Suprapubic skin (tissue), 4 donors: ENCODE results near the gene SERINC5. TPM values are rescaled to one million over a fixed set of nuclear protein-coding genes. Genes with fewer than 3 reads are reported as not detected.

Source experiments
- DNase-seq, 2 donors: peaks; one replicate each; pipeline ENCODE4 v3.0.0-alpha.2; 2019; ENCODE audit warnings: low spot score in 2 of 2
- H3K27ac ChIP-seq: fragments of 200-600 bp; sonication (generic); one replicate; pipeline ENCODE4 v1.5.1; 2019
- H3K27me3 ChIP-seq: fragments of 200-600 bp; sonication (generic); one replicate; pipeline ENCODE4 v1.5.1; 2019
- H3K36me3 ChIP-seq: fragments of 200-600 bp; sonication (generic); one replicate; pipeline ENCODE4 v1.5.1; 2019
- H3K4me1 ChIP-seq: fragments of 200-600 bp; sonication (generic); one replicate; pipeline ENCODE4 v1.5.1; 2019
- H3K4me3 ChIP-seq: fragments of 200-600 bp; sonication (generic); one replicate; pipeline ENCODE4 v1.5.1; 2019; ENCODE audit warnings: mild to moderate bottlenecking
- H3K9me3 ChIP-seq: fragments of 200-600 bp; sonication (generic); one replicate; pipeline ENCODE4 v1.5.1; 2019
- CTCF ChIP-seq, 2 donors: fragments of 200-600 bp in 1 of 2; fragments of 450-650 bp in 1 of 2; sonication (generic) in 1 of 2; IDR thresholded peaks; one replicate each; pipeline ENCODE4 v1.5.1; 2016 to 2019; ENCODE audit warnings: antibody characterized with exemption in 2 of 2, mild to moderate bottlenecking in 1 of 2, moderate library complexity in 1 of 2
- EP300 ChIP-seq: sonication (generic); formaldehyde crosslinking; IDR thresholded peaks from one replicate; pipeline ENCODE4 v1.6.1; 2017; ENCODE audit warnings: antibody characterized with exemption
- POLR2A ChIP-seq, 2 donors: fragments of 450-650 bp; IDR thresholded peaks; one replicate each; pipeline ENCODE4 v1.6.1; 2017; ENCODE audit warnings: antibody characterized with exemption in 2 of 2, mild to moderate bottlenecking in 2 of 2, moderate library complexity in 2 of 2
- POLR2AphosphoS5 ChIP-seq, 3 donors: sonication (generic); formaldehyde crosslinking; IDR thresholded peaks; one replicate each; pipeline ENCODE4 v1.6.1; 2017; ENCODE audit warnings: antibody characterized with exemption in 3 of 3
- WGBS: methylation state at CpG from one replicate; pipeline ENCODE4 v1.1.5; 2018; 5-methylcytosine and 5-hydroxymethylcytosine counted together
- total RNA-seq, 4 donors: library from RNA; depleted of rRNA; stranded (reverse); fragments of >200 nt; gene quantifications; one replicate each; pipeline ENCODE4 v1.1.0, GENCODE V29; 2016

SERINC5 gene
- total RNA-seq, 4 donors from 2014 or later, result 53.8 to 68.8 (median 62.5) TPM

- H3K9me3 ChIP-seq, result no peaks in the 10 kb centered on the region
- DNase-seq, result no peak
- TF ChIP-seq EP300, result no peak
- TF ChIP-seq CTCF (IDR thresholded peaks at IDR 0.05), result no peak
- TF ChIP-seq POLR2AphosphoS5 (IDR thresholded peaks at IDR 0.05), result no peak
- TF ChIP-seq POLR2A (IDR thresholded peaks at IDR 0.05), result no peak
- no peak overlapping the region for H3K27ac ChIP-seq
- H3K27me3 ChIP-seq, result no peaks in the 10 kb centered on the region
- H3K4me3 ChIP-seq, result no peak overlapping the region
- H3K36me3 ChIP-seq, result peaks cover 51% of the 10 kb centered on the region
- WGBS, result 89% methylated on average over 9 of the region's 9 CpGs
- no peaks in the 10 kb centered on the region for H3K4me1 ChIP-seq
Observed at GRCh38 chr5:80172067-80172695, 83.7 kb downstream of the SERINC5 start.

- TF ChIP-seq EP300, result no peak
- no peak for TF ChIP-seq POLR2AphosphoS5 (IDR thresholded peaks at IDR 0.05)
- TF ChIP-seq POLR2A (IDR thresholded peaks at IDR 0.05), result no peak
- no peak for TF ChIP-seq CTCF (IDR thresholded peaks at IDR 0.05)
- 83% methylated on average over 2 of the region's 2 CpGs for WGBS
Observed at GRCh38 chr5:80170117-80170535, 85.7 kb downstream of the SERINC5 start.

GRCh38 chr5:80168388-80169028, 87.3 kb downstream of the SERINC5 start:
- no peaks in the 10 kb centered on the region for H3K27me3 ChIP-seq
- WGBS, result 87% methylated on average over 8 of the region's 8 CpGs
- no peak overlapping the region for H3K4me3 ChIP-seq
- H3K4me1 ChIP-seq, result no peaks in the 10 kb centered on the region
- no peak for DNase-seq
- no peak overlapping the region for H3K27ac ChIP-seq
- H3K9me3 ChIP-seq, result no peaks in the 10 kb centered on the region
- H3K36me3 ChIP-seq, result peaks cover 45% of the 10 kb centered on the region
- no peak for TF ChIP-seq CTCF (IDR thresholded peaks at IDR 0.05)
- TF ChIP-seq POLR2A (IDR thresholded peaks at IDR 0.05), result no peak
- TF ChIP-seq EP300, result no peak
- TF ChIP-seq POLR2AphosphoS5 (IDR thresholded peaks at IDR 0.05), result no peak

More at GRCh38 chr5:80170117-80170535, 85.7 kb downstream of the SERINC5 start:
- Histone ChIP-seq H3K4me1 (no peaks in the 10 kb centered on the region), H3K36me3 (peaks cover 52% of the 10 kb centered on the region), H3K4me3 (no peak overlapping the region), H3K27ac (no peak overlapping the region), H3K27me3 (no peaks in the 10 kb centered on the region), H3K9me3 (no peaks in the 10 kb centered on the region)
- DNase-seq, result no peak

- 81% methylated on average over 3 of the region's 3 CpGs for WGBS
- Histone ChIP-seq H3K27ac (no peak overlapping the region), H3K36me3 (peaks cover 54% of the 10 kb centered on the region), H3K9me3 (no peaks in the 10 kb centered on the region), H3K4me3 (no peak overlapping the region), H3K27me3 (no peaks in the 10 kb centered on the region), H3K4me1 (no peaks in the 10 kb centered on the region)
- TF ChIP-seq POLR2A (IDR thresholded peaks at IDR 0.05) (no peak), POLR2AphosphoS5 (IDR thresholded peaks at IDR 0.05) (no peak), EP300 (no peak), CTCF (IDR thresholded peaks at IDR 0.05) (no peak)
- DNase-seq, result no peak
Observed at GRCh38 chr5:80165452-80165851, 90.4 kb downstream of the SERINC5 start.

GRCh38 chr5:80161165-80161564, 94.7 kb downstream of the SERINC5 start:
- 85% methylated on average over 1 of the region's 1 CpG for WGBS
- H3K27me3 ChIP-seq, result no peaks in the 10 kb centered on the region
- H3K4me1 ChIP-seq, result no peaks in the 10 kb centered on the region
- no peak overlapping the region for H3K27ac ChIP-seq
- no peak overlapping the region for H3K4me3 ChIP-seq
- TF ChIP-seq CTCF (IDR thresholded peaks at IDR 0.05), result no peak
- no peak for TF ChIP-seq POLR2AphosphoS5 (IDR thresholded peaks at IDR 0.05)
- no peak for TF ChIP-seq EP300
- no peak for TF ChIP-seq POLR2A (IDR thresholded peaks at IDR 0.05)
- H3K9me3 ChIP-seq, result no peaks in the 10 kb centered on the region
- DNase-seq, result no peak
- H3K36me3 ChIP-seq, result peaks cover 63% of the 10 kb centered on the region
